NCI-H82 treated with DMSO at 0.1 percent for 48 hours (cell line): ENCODE results near the gene KANSL2.

ENCODE experiments used
- DNase-seq: peaks from one replicate; lab custom pipeline; 2025; ENCODE audit not compliant: unreplicated experiment; lab: John Stamatoyannopoulos, UW

Gene KANSL2

DNA sequence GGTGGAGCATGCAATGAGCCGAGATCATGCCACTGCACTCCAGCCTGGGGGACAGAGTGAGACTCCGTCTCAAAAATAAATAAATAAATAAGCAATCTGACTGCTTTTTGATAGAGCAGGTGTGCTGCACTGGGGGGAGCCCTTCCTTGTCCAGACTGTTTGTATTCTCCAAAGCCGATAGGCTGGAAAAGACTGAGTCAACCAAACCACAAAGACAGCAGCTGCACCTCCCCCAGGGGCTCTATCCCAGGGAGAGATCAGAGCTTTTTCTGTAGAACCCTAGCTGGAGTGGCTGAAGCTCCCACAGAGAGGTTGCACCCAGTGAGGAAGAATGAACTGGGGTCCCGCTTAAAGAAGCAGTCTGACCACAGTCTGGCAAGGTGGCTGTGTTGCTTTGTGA lies 66.4 kb downstream of the KANSL2 start:
- DNase-seq = no peak

DNA sequence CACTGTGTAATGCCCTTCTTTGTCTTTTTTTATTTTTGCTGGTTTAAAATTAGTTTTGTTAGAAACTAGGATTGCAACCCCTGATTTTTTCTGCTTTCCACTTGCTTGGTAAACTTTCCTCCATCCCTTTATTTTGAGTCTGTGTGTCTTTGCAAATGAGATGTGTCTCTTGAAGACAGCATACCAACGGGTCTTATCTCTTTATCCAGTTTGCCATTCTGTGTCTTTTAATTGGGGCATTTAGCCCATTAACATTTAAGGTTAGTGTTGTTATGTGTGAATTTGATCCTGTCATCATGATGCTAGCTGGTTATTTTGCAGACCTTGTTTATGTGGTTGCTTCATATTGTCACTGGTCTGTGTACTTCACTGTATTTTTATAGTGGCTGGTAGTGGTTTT lies 68.7 kb downstream of the KANSL2 start:
- DNase-seq = no peak
